Ishikawa (cell line): ENCODE results near the gene RBM39.

ENCODE experiments used
- CREB1 ChIP-seq: IDR thresholded peaks from 2 replicates; pipeline ENCODE4 v1.6.1; 2012; ENCODE audit warnings: low read depth
- EGR1 ChIP-seq: IDR thresholded peaks from 2 replicates; pipeline ENCODE4 v1.6.1; 2012
- EP300 ChIP-seq: IDR thresholded peaks from 2 replicates; pipeline ENCODE4 v1.6.1; 2012; ENCODE audit warnings: borderline replicate concordance
- MAX ChIP-seq: IDR thresholded peaks from 2 replicates; pipeline ENCODE4 v1.6.1; 2012
- NFIC ChIP-seq: IDR thresholded peaks from 2 replicates; pipeline ENCODE4 v1.6.1; 2012
- RAD21 ChIP-seq: IDR thresholded peaks from 2 replicates; pipeline ENCODE4 v1.6.1; 2012; ENCODE audit warnings: low read depth
- TEAD4 ChIP-seq: IDR thresholded peaks from 2 replicates; pipeline ENCODE4 v1.6.1; 2012
- YY1 ChIP-seq: IDR thresholded peaks from 2 replicates; pipeline ENCODE4 v1.6.1; 2012; ENCODE audit warnings: low read depth
- ZBTB7A ChIP-seq: IDR thresholded peaks from 2 replicates; pipeline ENCODE4 v1.6.1; 2012; ENCODE audit warnings: low read depth

GRCh38 chr20:35735826-35736470 lies 6.1 kb downstream of the RBM39 start:
- TF ChIP-seq NFIC (no peak), RAD21 (no peak), CREB1 (no peak), ZBTB7A (no peak), EP300 (no peak), YY1 (no peak), MAX (no peak), EGR1 (no peak), TEAD4 (no peak)
